GM12891 (cell line): ENCODE measurements around the gene TBC1D1.

Experiments used
- DNase-seq: peaks from one replicate; pipeline ENCODE4 v3.0.0; 2011; ENCODE audit warnings: low spot score; ENCODE audit not compliant: insufficient read length
- FAIRE-seq: peaks from 2 replicates; lab custom pipeline; 2011; peaks lifted over from hg19 to GRCh38; lab: Jason Lieb, UNC
- PAX5 ChIP-seq: IDR thresholded peaks from 2 replicates; pipeline ENCODE4 v1.6.1; 2011; ENCODE audit warnings: low read length, moderate library complexity, mild to moderate bottlenecking; ENCODE audit not compliant: insufficient read depth, severe bottlenecking
- POLR2A ChIP-seq: IDR thresholded peaks from 2 replicates; pipeline ENCODE4 v1.6.1; 2011; ENCODE audit warnings: low read depth, low read length, control low read depth
- POLR2AphosphoS5 ChIP-seq: IDR thresholded peaks from 2 replicates; pipeline ENCODE4 v1.6.1; 2011; ENCODE audit warnings: low read depth, low read length, control low read depth
- POU2F2 ChIP-seq: IDR thresholded peaks from 2 replicates; pipeline ENCODE4 v1.6.1; 2011; ENCODE audit warnings: low read depth, mild to moderate bottlenecking, control low read depth, low read length, moderate library complexity
- SPI1 ChIP-seq: IDR thresholded peaks from 2 replicates; pipeline ENCODE4 v1.6.1; 2011; ENCODE audit warnings: low read depth, low read length, control low read depth
- TAF1 ChIP-seq: IDR thresholded peaks from 2 replicates; pipeline ENCODE4 v1.6.1; 2011; ENCODE audit warnings: low read depth, low read length, control low read depth

TBC1D1 gene

GRCh38 chr4:37999000-37999716 lies 108.3 kb downstream of the TBC1D1 start:
- DNase-seq (no peak), FAIRE-seq (no peak)
- TF ChIP-seq PAX5 (no peak), POLR2A (no peak), POLR2AphosphoS5 (no peak), POU2F2 (no peak), TAF1 (no peak), SPI1 (no peak)

GRCh38 chr4:37999965-38000364 lies 109.1 kb downstream of the TBC1D1 start:
- FAIRE-seq (no peak), DNase-seq (no peak)
- TF ChIP-seq TAF1 (no peak), POLR2AphosphoS5 (no peak), PAX5 (no peak), SPI1 (no peak), POU2F2 (no peak), POLR2A (no peak)

- TF ChIP-seq POLR2AphosphoS5 (no peak), TAF1 (no peak), POU2F2 (no peak), PAX5 (no peak), SPI1 (no peak)
- DNase-seq (no peak), FAIRE-seq (no peak)
Measured at GRCh38 chr4:38001927-38002326, 111.0 kb downstream of the TBC1D1 start.

GRCh38 chr4:38002451-38003071 lies 111.7 kb downstream of the TBC1D1 start:
- FAIRE-seq = no peak
- TF ChIP-seq PAX5 (no peak), SPI1 (no peak), POLR2AphosphoS5 (no peak), POLR2A (no peak), POU2F2 (no peak), TAF1 (no peak)
- DNase-seq = no peak

- FAIRE-seq (no peak), DNase-seq (no peak)
- TF ChIP-seq POLR2AphosphoS5 (no peak), TAF1 (no peak), SPI1 (no peak), PAX5 (no peak), POU2F2 (no peak), POLR2A (no peak)
Measured at GRCh38 chr4:38003102-38003501, 112.2 kb downstream of the TBC1D1 start.

- DNase-seq (no peak), FAIRE-seq (no peak)
- no peak for TF ChIP-seq POU2F2
Measured at GRCh38 chr4:38003628-38004027, 112.7 kb downstream of the TBC1D1 start.

GRCh38 chr4:38004062-38004461 lies 113.2 kb downstream of the TBC1D1 start:
- no peak for DNase-seq
- FAIRE-seq = no peak
- TF ChIP-seq POLR2AphosphoS5 = no peak
- no peak for TF ChIP-seq POU2F2
- no peak for TF ChIP-seq TAF1
- TF ChIP-seq SPI1 = no peak
- no peak for TF ChIP-seq POLR2A
- TF ChIP-seq PAX5 = no peak

- FAIRE-seq (no peak), DNase-seq (no peak)
- TF ChIP-seq TAF1 (no peak), SPI1 (no peak), POLR2A (no peak), POLR2AphosphoS5 (no peak), PAX5 (no peak), POU2F2 (no peak)
Measured at GRCh38 chr4:38004887-38005286, 114.0 kb downstream of the TBC1D1 start.

- DNase-seq (no peak), FAIRE-seq (no peak)
- TF ChIP-seq SPI1 (no peak), TAF1 (no peak), POLR2AphosphoS5 (no peak), POU2F2 (no peak), PAX5 (no peak), POLR2A (no peak)
Measured at GRCh38 chr4:38005637-38006036, 114.8 kb downstream of the TBC1D1 start.

- no peak for FAIRE-seq
- no peak for DNase-seq
- TF ChIP-seq TAF1 = no peak
- no peak for TF ChIP-seq SPI1
- TF ChIP-seq POU2F2 = no peak
- no peak for TF ChIP-seq PAX5
- no peak for TF ChIP-seq POLR2A
- TF ChIP-seq POLR2AphosphoS5 = no peak
Measured at GRCh38 chr4:38007645-38008044, 116.8 kb downstream of the TBC1D1 start.
